K562 (cell line): ENCODE data around the gene MSH4.

Source experiments
- BHLHE40 ChIP-seq: IDR thresholded peaks from 2 replicates; pipeline ENCODE4 v1.6.1; 2011; ENCODE audit warnings: low read length, improper control_type of control experiment
- KLF13 ChIP-seq: fragments of 450-650 bp; IDR thresholded peaks from 2 replicates; pipeline ENCODE4 v1.6.1; 2016; ENCODE audit warnings: missing genetic modification characterization, low read depth, mild to moderate bottlenecking, missing compliant biosample characterization, moderate library complexity, borderline replicate concordance
- MED1 ChIP-seq: sonication (generic); formaldehyde crosslinking; IDR thresholded peaks from 2 replicates; pipeline ENCODE4 v1.8.1; 2023; ENCODE audit warnings: missing genetic modification reagents, borderline replicate concordance
- POLR2AphosphoS5 ChIP-seq: IDR thresholded peaks from 2 replicates; pipeline ENCODE4 v1.6.1; 2011; ENCODE audit warnings: mild to moderate bottlenecking, low read depth, low read length, moderate library complexity; ENCODE audit not compliant: control insufficient read depth, insufficient read depth
- ZFX ChIP-seq: sonication (generic); formaldehyde crosslinking; IDR thresholded peaks from 2 replicates; pipeline ENCODE4 v1.8.0; 2022; ENCODE audit warnings: mild to moderate bottlenecking, missing genetic modification reagents, moderate library complexity
- TF ChIP-seq, protein P1 (sequence below): sonication (generic); formaldehyde crosslinking; IDR thresholded peaks from 2 replicates; pipeline ENCODE4 v1.8.1; 2023; ENCODE audit warnings: missing genetic modification reagents, mild to moderate bottlenecking, borderline replicate concordance
- TF ChIP-seq, protein P2 (sequence below): fragments of 450-650 bp; IDR thresholded peaks from 2 replicates; pipeline ENCODE4 v1.6.1; 2016; ENCODE audit warnings: missing biosample characterization, missing genetic modification characterization

DNA sequence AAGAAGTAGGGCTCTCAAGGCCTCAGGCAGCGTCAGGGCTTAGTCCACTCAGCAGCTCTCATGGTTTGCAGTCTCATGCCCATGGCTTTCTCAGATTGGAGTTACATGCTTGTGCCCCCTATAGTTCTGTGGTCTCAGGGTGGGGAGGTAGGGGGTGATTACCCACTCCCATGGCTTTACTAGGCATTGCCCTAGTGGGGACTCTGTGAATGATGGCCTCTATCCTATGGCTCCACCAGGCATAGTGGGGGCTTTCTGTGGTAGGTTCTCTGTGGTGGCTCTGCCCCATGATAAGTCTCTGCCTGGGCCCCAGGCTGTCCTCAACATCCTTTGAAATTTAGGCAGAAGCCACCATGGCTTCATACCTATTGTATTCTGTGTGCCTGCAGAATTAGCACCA lies 48.9 kb downstream of the MSH4 start:
- TF ChIP-seq KLF13 (tag) (no peak), MED1 (no peak), BHLHE40 (no peak), ZFX (no peak), POLR2AphosphoS5 (no peak)
- TF ChIP-seq, protein P1, sequence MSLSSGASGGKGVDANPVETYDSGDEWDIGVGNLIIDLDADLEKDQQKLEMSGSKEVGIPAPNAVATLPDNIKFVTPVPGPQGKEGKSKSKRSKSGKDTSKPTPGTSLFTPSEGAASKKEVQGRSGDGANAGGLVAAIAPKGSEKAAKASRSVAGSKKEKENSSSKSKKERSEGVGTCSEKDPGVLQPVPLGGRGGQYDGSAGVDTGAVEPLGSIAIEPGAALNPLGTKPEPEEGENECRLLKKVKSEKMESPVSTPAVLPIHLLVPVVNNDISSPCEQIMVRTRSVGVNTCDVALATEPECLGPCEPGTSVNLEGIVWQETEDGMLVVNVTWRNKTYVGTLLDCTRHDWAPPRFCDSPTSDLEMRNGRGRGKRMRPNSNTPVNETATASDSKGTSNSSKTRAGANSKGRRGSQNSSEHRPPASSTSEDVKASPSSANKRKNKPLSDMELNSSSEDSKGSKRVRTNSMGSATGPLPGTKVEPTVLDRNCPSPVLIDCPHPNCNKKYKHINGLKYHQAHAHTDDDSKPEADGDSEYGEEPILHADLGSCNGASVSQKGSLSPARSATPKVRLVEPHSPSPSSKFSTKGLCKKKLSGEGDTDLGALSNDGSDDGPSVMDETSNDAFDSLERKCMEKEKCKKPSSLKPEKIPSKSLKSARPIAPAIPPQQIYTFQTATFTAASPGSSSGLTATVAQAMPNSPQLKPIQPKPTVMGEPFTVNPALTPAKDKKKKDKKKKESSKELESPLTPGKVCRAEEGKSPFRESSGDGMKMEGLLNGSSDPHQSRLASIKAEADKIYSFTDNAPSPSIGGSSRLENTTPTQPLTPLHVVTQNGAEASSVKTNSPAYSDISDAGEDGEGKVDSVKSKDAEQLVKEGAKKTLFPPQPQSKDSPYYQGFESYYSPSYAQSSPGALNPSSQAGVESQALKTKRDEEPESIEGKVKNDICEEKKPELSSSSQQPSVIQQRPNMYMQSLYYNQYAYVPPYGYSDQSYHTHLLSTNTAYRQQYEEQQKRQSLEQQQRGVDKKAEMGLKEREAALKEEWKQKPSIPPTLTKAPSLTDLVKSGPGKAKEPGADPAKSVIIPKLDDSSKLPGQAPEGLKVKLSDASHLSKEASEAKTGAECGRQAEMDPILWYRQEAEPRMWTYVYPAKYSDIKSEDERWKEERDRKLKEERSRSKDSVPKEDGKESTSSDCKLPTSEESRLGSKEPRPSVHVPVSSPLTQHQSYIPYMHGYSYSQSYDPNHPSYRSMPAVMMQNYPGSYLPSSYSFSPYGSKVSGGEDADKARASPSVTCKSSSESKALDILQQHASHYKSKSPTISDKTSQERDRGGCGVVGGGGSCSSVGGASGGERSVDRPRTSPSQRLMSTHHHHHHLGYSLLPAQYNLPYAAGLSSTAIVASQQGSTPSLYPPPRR = no peak
- TF ChIP-seq, protein P2, sequence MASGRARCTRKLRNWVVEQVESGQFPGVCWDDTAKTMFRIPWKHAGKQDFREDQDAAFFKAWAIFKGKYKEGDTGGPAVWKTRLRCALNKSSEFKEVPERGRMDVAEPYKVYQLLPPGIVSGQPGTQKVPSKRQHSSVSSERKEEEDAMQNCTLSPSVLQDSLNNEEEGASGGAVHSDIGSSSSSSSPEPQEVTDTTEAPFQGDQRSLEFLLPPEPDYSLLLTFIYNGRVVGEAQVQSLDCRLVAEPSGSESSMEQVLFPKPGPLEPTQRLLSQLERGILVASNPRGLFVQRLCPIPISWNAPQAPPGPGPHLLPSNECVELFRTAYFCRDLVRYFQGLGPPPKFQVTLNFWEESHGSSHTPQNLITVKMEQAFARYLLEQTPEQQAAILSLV = no peak
